ENCODE data around the gene ANOS1.

GRCh38 chrX:8730812-8731558 lies 952 bp downstream of the ANOS1 start:
- no peak for TF ChIP-seq CTCF (IDR thresholded peaks at IDR 0.05)
- TF ChIP-seq POLR2A (IDR thresholded peaks at IDR 0.05) = no peak
- no peak for TF ChIP-seq POLR2AphosphoS5 (IDR thresholded peaks at IDR 0.05)
